ENCODE data around the gene RILP.
"Not testable (repeated sequence)": the region's sequence is repeated elsewhere in the genome, so short reads cannot be mapped to it uniquely, and the experiment has no call there.

RILP gene

GRCh38 chr17:1649844-1650501 is at the start of gene RILP:
TSS of gene RILP (minus strand) at chr17:1649866. CDS start at chr17:1649804, 62 bp downstream.
- no peak for DNase-seq

DNA sequence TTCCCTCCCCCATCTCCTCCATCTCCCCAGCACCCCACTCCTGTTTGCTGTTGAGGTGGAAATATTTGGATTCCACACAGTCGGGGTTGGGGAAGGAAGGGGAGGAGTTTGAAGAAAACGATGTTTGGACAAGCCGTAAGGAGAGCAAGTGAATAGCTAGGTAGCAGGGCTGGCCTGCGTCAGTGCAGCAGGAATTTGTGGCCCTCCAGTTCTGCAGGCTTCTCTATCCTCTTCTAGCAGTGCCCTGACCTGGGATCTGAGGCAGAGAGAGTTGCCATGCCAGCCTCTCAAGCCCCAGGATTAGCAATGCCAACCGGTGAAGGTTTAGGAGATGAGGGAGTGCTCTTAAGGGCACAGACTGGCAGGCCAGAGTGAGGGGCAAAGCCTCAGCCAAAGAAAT is 48.0 kb upstream of the RILP start:
- no peak for DNase-seq

- no peak for DNase-seq
Observed at GRCh38 chr17:1695365-1695764, 45.7 kb upstream of the RILP start.

GRCh38 chr17:1693339-1693738 is 43.7 kb upstream of the RILP start:
- no peak for DNase-seq

- DNase-seq = no peak
Observed at GRCh38 chr17:1690544-1691221, 41.0 kb upstream of the RILP start.

DNA sequence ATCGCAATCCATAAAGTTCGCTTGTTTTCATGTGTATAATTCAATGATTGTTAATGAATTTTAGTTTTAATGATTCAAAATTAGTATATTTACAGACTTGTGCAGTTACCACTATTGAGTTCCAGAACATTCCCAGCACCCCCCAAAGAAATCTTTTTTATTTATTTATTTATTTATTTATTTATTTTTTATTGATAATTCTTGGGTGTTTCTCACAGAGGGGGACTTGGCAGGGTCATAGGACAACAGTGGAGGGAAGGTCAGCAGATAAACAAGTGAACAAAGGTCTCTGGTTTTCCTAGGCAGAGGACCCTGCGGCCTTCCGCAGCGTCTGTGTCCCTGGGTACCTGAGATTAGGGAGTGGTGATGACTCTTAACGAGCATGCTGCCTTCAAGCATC is 38.7 kb upstream of the RILP start:
- not testable (repeated sequence) for DNase-seq

GRCh38 chr17:1686086-1686485 is 36.4 kb upstream of the RILP start:
- no peak for DNase-seq

- peak; percentile 96 for DNase-seq
Observed at GRCh38 chr17:1684378-1685189, 34.9 kb upstream of the RILP start, which contains the start of gene PRPF8. TSS of gene PRPF8 (minus strand) at chr17:1684867. CDS start at chr17:1684571, 296 bp downstream.

- DNase-seq = no peak
Observed at GRCh38 chr17:1683459-1683858, 33.8 kb upstream of the RILP start.

- no peak for DNase-seq
Observed at GRCh38 chr17:1676401-1676800, 26.7 kb upstream of the RILP start.

- DNase-seq = no peak
Observed at GRCh38 chr17:1673041-1673785, 23.5 kb upstream of the RILP start.

DNA sequence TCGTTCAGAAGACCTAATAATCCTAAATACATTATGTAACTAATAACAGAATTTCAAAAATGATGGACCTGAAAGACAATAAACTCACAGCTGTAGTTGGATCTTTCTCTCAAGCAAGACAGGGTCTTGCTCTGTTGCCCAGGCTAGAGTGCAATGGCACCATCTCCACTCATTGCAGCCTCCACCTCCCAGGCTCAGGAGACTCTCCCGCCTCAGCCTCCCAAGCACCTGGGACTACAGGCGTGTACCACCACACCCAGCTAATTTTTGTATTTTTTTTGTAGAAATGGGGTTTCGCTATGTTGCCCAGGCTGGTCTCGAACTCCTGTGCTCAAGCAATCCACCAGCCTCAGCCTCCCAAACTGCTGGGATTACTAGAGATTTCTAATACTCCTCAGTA is 14.3 kb upstream of the RILP start:
- not testable (repeated sequence) for DNase-seq

DNA sequence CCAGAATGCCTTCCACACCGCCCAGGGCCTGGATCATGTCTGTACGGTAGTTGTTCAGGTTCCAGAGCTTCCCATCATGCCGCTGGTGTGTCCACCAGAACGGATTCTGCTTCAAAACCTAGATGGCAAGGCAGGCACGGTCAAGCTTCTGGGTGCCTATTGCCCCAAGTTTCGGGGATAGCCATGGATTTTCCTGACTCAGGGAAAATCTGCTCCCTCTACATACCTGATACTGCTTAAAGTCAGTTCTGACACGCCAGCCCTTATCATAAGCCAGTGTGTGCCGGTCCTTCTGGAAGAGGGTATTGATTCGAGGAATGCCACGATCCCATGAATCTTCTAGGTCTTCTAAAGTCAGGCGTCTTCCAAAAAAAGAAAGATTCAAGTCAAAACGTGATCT is 11.4 kb upstream of the RILP start:
- DNase-seq = no peak

GRCh38 chr17:1658100-1658499 is 8.4 kb upstream of the RILP start:
- no peak for DNase-seq

DNA sequence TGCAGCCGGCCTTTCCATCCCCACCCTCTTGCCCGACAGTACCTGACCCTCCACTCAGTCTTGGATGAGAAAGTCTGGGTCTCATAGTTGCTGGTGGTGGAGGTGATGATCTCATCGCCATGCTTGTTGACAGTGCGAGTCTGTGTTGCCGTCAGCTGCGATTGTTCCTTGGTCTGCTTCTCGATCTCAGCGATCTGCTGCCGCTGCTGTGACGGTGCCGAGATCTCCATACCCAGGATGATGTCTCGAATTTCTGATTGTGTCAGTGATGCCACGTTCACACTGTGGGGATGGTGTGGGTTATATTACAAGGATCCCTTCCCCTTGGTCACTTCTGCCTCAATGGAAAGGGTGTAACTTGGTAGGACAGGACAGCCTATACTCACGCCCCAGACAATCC is 4.1 kb upstream of the RILP start:
- DNase-seq = no peak

DNA sequence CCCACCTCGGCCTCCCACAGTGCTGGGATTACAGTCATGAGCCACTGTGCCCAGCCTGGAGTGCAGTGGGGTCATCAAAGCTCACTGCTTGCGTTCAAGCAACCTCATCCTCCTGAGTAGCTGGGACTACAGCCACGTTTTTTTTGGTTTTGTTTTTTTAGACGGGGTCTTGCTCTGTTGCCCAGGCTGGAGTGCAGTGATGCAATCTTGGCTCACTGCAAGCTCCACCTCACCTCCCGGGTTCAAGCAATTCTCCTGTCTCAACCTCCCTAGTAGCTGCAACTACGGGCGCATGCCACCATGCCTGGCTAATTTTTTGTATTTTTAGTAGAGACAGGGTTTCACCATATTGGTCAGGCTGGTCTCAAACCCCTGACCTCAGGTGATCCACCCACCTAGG is 3.1 kb upstream of the RILP start:
- not testable (repeated sequence) for DNase-seq

DNA sequence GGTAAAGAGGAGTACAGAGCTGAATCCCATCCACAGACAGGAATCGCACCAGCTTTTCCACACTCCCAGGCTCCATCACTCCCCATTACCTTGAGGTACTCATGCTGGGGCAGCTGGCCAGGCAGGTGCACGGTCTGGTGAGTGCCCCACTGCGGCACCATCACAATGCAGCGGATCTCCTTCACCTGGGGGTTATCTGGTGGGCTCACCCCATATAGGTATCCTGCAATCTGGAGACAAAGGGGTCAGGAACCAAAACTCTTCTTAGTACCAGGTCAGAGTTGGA is 1.8 kb upstream of the RILP start:
- no peak for DNase-seq

DNA sequence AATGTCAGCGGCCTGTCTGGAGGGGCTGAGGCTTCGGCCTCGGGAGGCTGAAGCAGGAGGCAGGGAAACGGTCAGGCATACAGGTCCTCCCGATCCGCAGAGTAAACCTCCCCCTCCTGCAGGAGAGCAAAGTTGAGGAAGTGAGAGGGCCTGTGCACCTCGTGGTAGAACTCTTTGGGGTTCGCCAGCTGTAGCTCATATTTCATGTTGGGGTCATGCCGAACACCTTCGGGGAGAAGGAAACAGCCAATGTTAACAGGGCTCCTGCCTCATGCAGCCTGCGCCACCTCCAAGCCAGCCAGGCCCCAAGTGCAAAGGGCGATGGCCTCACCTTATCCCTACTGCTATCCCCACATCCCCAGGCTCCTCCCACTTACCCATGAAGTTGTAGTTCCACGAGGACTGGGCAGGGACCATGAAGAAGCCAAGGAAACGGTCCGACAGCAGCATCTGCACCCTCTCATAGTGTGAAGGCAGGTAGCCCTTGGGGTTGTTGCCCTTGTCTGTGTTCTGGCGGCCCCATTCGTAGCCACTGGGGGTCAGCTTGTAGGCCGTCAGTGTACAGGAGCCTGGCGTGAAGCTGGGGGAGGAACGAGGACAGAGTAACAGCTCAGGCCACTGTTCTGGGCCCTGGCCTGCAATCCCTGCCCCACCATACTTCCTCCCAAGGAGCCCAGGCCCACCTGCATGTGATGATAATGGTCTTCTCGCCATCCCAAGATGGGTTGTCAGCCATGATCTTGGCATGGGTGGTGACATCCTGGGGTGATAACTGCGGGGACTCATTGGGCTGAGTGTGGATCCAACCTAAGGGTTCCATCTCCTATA is 1.3 kb upstream of the RILP start:
- no peak for DNase-seq

- peak; percentile 86 for DNase-seq
Observed at GRCh38 chr17:1648963-1649843, 463 bp downstream of the RILP start.

GRCh38 chr17:1648173-1648962 is 1.3 kb downstream of the RILP start:
- peak; percentile 58 for DNase-seq

DNA sequence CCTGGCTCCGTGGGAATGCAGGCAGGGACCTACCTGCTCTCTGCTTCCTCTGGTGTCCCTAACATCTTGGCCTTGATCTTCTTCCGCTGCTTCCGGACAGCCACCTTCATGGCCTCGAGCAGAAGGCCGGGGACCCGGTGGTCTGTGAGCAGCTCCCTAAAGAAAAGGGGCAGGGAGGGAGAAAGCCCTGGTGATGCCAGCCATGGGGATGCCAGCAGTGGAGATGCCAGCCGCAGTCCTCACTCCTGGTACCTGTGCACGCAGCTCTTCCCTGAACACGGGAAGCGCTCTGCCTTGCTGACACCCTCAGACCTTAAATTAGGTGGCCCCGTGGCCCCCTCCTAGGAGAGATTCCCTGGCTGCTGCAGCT is 1.9 kb downstream of the RILP start:
- DNase-seq = no peak

All from GOT3 (cell line).